WTC11 (cell line): ENCODE data around the gene CNBP. TPM values are rescaled to one million over a fixed set of nuclear protein-coding genes. Genes with fewer than 3 reads are reported as not detected.

Experiments used
- ATAC-seq: fragments of 200-7000 bp; cut with Tn5 transposase; 2 replicates; pipeline ENCODE4 v1.10.0; 2021; ENCODE audit warnings: mild to moderate bottlenecking, moderate library complexity
- CTCF ChIA-PET: fragments of 300-600 bp; sonication (Branson Sonifier 250); formaldehyde crosslinking; loops from one replicate; lab custom pipeline; 2021; ENCODE audit warnings: antibody characterized with exemption; lab: Charles Lee
- POLR2A ChIA-PET: fragments of 350-600 bp; sonication (Branson Sonifier 250); formaldehyde crosslinking; loops from one replicate; lab custom pipeline; 2021; ENCODE audit warnings: antibody characterized with exemption; lab: Charles Lee
- DNase-seq: peaks from one replicate; pipeline ENCODE4 v3.0.0; 2021; ENCODE audit warnings: low spot score
- H3K27ac Mint-ChIP-seq: 2 replicates; pipeline ENCODE4 v1.8.0; 2021; ENCODE audit warnings: mixed read lengths
- H3K27me3 Mint-ChIP-seq: 2 replicates; pipeline ENCODE4 v1.8.0; 2021; ENCODE audit warnings: low read depth, mild to moderate bottlenecking, moderate library complexity, mixed read lengths
- H3K36me3 Mint-ChIP-seq: 2 replicates; pipeline ENCODE4 v1.8.0; 2021; ENCODE audit warnings: mixed read lengths
- H3K4me1 Mint-ChIP-seq: 2 replicates; pipeline ENCODE4 v1.8.0; 2022; ENCODE audit warnings: mixed read lengths
- H3K4me3 Mint-ChIP-seq: 2 replicates; pipeline ENCODE4 v1.8.0; 2021; ENCODE audit warnings: mild to moderate bottlenecking, moderate library complexity, mixed read lengths
- H3K9me3 Mint-ChIP-seq: 2 replicates; pipeline ENCODE4 v1.8.0; 2021; ENCODE audit warnings: mixed read lengths
- AR ChIP-seq: fragments of 250-450 bp; sonication (Bioruptor Pico); IDR thresholded peaks from 2 replicates; pipeline ENCODE4 v1.9.0; 2021; ENCODE audit warnings: mild to moderate bottlenecking
- CREB1 ChIP-seq: sonication (generic); formaldehyde crosslinking; IDR thresholded peaks from 2 replicates; pipeline ENCODE4 v1.8.0; 2023; ENCODE audit warnings: mild to moderate bottlenecking, missing genetic modification reagents
- E2F4 ChIP-seq: sonication (generic); formaldehyde crosslinking; IDR thresholded peaks from 2 replicates; pipeline ENCODE4 v1.8.1; 2022; ENCODE audit warnings: low read depth, mild to moderate bottlenecking, moderate library complexity, missing genetic modification reagents, borderline replicate concordance
- ESRRA ChIP-seq: sonication (generic); formaldehyde crosslinking; IDR thresholded peaks from 2 replicates; pipeline ENCODE4 v1.8.1; 2022; ENCODE audit warnings: mild to moderate bottlenecking, missing genetic modification reagents, borderline replicate concordance
- ETV6 ChIP-seq: sonication (generic); formaldehyde crosslinking; IDR thresholded peaks from 2 replicates; pipeline ENCODE4 v1.8.1; 2022; ENCODE audit warnings: mild to moderate bottlenecking, missing genetic modification reagents
- HMGA2 ChIP-seq: fragments of 250-450 bp; sonication (Bioruptor Pico); IDR thresholded peaks from 2 replicates; pipeline ENCODE4 v1.4.0; 2021; ENCODE audit warnings: mild to moderate bottlenecking, moderate library complexity
- IRF1 ChIP-seq: sonication (generic); formaldehyde crosslinking; IDR thresholded peaks from 2 replicates; pipeline ENCODE4 v1.8.0; 2023; ENCODE audit warnings: missing genetic modification reagents
- JUN ChIP-seq: sonication (generic); formaldehyde crosslinking; IDR thresholded peaks from 2 replicates; pipeline ENCODE4 v1.8.0; 2023; ENCODE audit warnings: mild to moderate bottlenecking, missing genetic modification reagents
- NFYB ChIP-seq: sonication (generic); formaldehyde crosslinking; conservative IDR thresholded peaks from 2 replicates; pipeline ENCODE4 v1.8.0; 2022; ENCODE audit warnings: low read depth, missing genetic modification reagents
- NR2C2 ChIP-seq: sonication (generic); formaldehyde crosslinking; IDR thresholded peaks from 2 replicates; pipeline ENCODE4 v1.8.0; 2022; ENCODE audit warnings: mild to moderate bottlenecking, missing genetic modification reagents
- TCF7 ChIP-seq: sonication (generic); formaldehyde crosslinking; IDR thresholded peaks from 2 replicates; pipeline ENCODE4 v1.8.0; 2022; ENCODE audit warnings: mild to moderate bottlenecking, low read depth, missing genetic modification reagents, moderate library complexity
- TP53 ChIP-seq: sonication (generic); formaldehyde crosslinking; IDR thresholded peaks from 2 replicates; pipeline ENCODE4 v1.8.1; 2023; ENCODE audit warnings: mild to moderate bottlenecking, missing genetic modification reagents
- USF1 ChIP-seq: sonication (generic); formaldehyde crosslinking; IDR thresholded peaks from 2 replicates; pipeline ENCODE4 v1.8.0; 2022; ENCODE audit warnings: mild to moderate bottlenecking, missing genetic modification reagents
- ZMAT4 ChIP-seq: fragments of 250-450 bp; sonication (Bioruptor Pico); IDR thresholded peaks from 2 replicates; pipeline ENCODE4 v1.9.0; 2021; ENCODE audit warnings: mild to moderate bottlenecking
- ZNF121 ChIP-seq: sonication (generic); formaldehyde crosslinking; IDR thresholded peaks from 2 replicates; pipeline ENCODE4 v1.8.0; 2023; ENCODE audit warnings: missing genetic modification reagents
- ZNF317 ChIP-seq: sonication (generic); formaldehyde crosslinking; IDR thresholded peaks from 2 replicates; pipeline ENCODE4 v1.8.1; 2023; ENCODE audit warnings: low read depth, mild to moderate bottlenecking, moderate library complexity, missing genetic modification reagents, borderline replicate concordance
- ZNF416 ChIP-seq: fragments of 250-450 bp; sonication (Bioruptor Pico); IDR thresholded peaks from 2 replicates; pipeline ENCODE4 v1.9.0; 2021; ENCODE audit warnings: mild to moderate bottlenecking, inconsistent platforms
- total RNA-seq: library from RNA; stranded (reverse); gene quantifications from 3 replicates; pipeline ENCODE4 v1.2.3, GENCODE V29; 2021

The CNBP gene
- total RNA-seq, 1 experiment from 2014 or later = 329 TPM

GRCh38 chr3:129184396-129184657 lies 631 bp upstream of the CNBP start (continued):
- TF ChIP-seq AR (CRISPR knock-in tag) = no peak
- TF ChIP-seq NFYB (CRISPR knock-in tag) = no peak

GRCh38 chr3:129182390-129183185 lies 1.1 kb downstream of the CNBP start:
- peak overlapping the region; percentile 94 for H3K27ac Mint-ChIP-seq
- POLR2A ChIA-PET = interaction anchor here (1.3 to 1.5 kb wide), 2 partner anchors 63 to 133 kb away, joined by 4 to 5 read pairs; a partner anchor contains a TSS

GRCh38 chr3:129181819-129182218 lies 1.9 kb downstream of the CNBP start:
- ChIA-PET CTCF (interaction anchor here (2.0 to 2.6 kb wide), 2 partner anchors 19 to 64 kb away, joined by 7 to 13 read pairs; no protein-coding TSS in a partner anchor), POLR2A (interaction anchor here (0.7 kb wide), 1 partner anchor 286 kb away, joined by 7 read pairs; no protein-coding TSS in a partner anchor)
- TF ChIP-seq TCF7 (CRISPR knock-in tag) = no peak
- no peak for TF ChIP-seq ZNF121 (CRISPR knock-in tag)
- no peak for TF ChIP-seq ZNF317
- TF ChIP-seq CREB1 = no peak
- TF ChIP-seq HMGA2 (CRISPR knock-in tag) = no peak
- TF ChIP-seq ZMAT4 (CRISPR knock-in tag) = no peak
- TF ChIP-seq NR2C2 = no peak
- no peak for TF ChIP-seq ESRRA
- TF ChIP-seq IRF1 (CRISPR knock-in tag) = no peak
- no peak for TF ChIP-seq TP53 (CRISPR knock-in tag)
- no peak for TF ChIP-seq ZNF416
- TF ChIP-seq ETV6 (CRISPR knock-in tag) = no peak
- no peak for TF ChIP-seq JUN
- TF ChIP-seq E2F4 (CRISPR knock-in tag) = no peak
- no peak for TF ChIP-seq USF1

More at GRCh38 chr3:129182390-129183185, 1.1 kb downstream of the CNBP start:
- ATAC-seq (no peak), DNase-seq (no peak)
- TF ChIP-seq AR (CRISPR knock-in tag) = no peak; the same call in 1 of the 2 replicates
- CTCF ChIA-PET = interaction anchor here (2.0 to 2.6 kb wide), 2 partner anchors 20 to 63 kb away, joined by 7 to 13 read pairs; no protein-coding TSS in a partner anchor
- no peaks in the 10 kb centered on the region for H3K27me3 Mint-ChIP-seq
- H3K4me1 Mint-ChIP-seq = peaks cover 28% of the 10 kb centered on the region
- no peaks in the 10 kb centered on the region for H3K9me3 Mint-ChIP-seq
- H3K4me3 Mint-ChIP-seq = peak overlapping the region; percentile 89
- peaks cover 42% of the 10 kb centered on the region for H3K36me3 Mint-ChIP-seq

More at GRCh38 chr3:129181819-129182218, 1.9 kb downstream of the CNBP start:
- H3K36me3 Mint-ChIP-seq = peaks cover 48% of the 10 kb centered on the region
- peaks cover 31% of the 10 kb centered on the region for H3K4me1 Mint-ChIP-seq
- H3K27me3 Mint-ChIP-seq = no peaks in the 10 kb centered on the region
- peak overlapping the region; percentile 94 for H3K27ac Mint-ChIP-seq
- peak overlapping the region; percentile 89 for H3K4me3 Mint-ChIP-seq
- no peaks in the 10 kb centered on the region for H3K9me3 Mint-ChIP-seq
- ATAC-seq (no peak), DNase-seq (no peak)
